Testis (tissue), 3 donors: ENCODE data around the gene E2F6. TPM values are rescaled to one million over a fixed set of nuclear protein-coding genes. Genes with fewer than 3 reads are reported as not detected.
A peak's percentile ranks its signal among the peaks of the same experiment; 100 is the strongest.

Source experiments
- DNase-seq: peaks from one replicate; pipeline ENCODE4 v3.0.0-alpha.2; 2019
- H3K27ac ChIP-seq, 2 donors: fragments of 200-600 bp; sonication (generic); one replicate each; pipeline ENCODE4 v1.5.1; 2019
- H3K27me3 ChIP-seq: fragments of 200-600 bp; sonication (generic); one replicate; pipeline ENCODE4 v1.5.1; 2019
- H3K36me3 ChIP-seq: fragments of 200-600 bp; sonication (generic); one replicate; pipeline ENCODE4 v1.5.1; 2017; ENCODE audit warnings: low read depth; ENCODE audit errors: missing control alignments
- H3K4me1 ChIP-seq: fragments of 200-600 bp; sonication (generic); one replicate; pipeline ENCODE4 v1.5.1; 2019
- H3K4me3 ChIP-seq, 2 donors: fragments of 200-600 bp; sonication (generic); one replicate each; pipeline ENCODE4 v1.5.1; 2017 to 2019
- H3K9me3 ChIP-seq: fragments of 200-600 bp; sonication (generic); one replicate; pipeline ENCODE4 v1.5.1; 2017
- CTCF ChIP-seq, 3 experiments: fragments of 450-650 bp in 2 of 3; fragments of 200-600 bp in 1 of 3; sonication (generic) in 1 of 3; IDR thresholded peaks; one replicate each; pipeline ENCODE4 v1.5.1; 2016 to 2019; ENCODE audit warnings: antibody characterized with exemption in 3 of 3, mild to moderate bottlenecking in 2 of 3, moderate library complexity in 1 of 3
- POLR2A ChIP-seq: fragments of 450-650 bp; IDR thresholded peaks from one replicate; pipeline ENCODE4 v1.6.1; 2017; ENCODE audit warnings: antibody characterized with exemption, mild to moderate bottlenecking, moderate library complexity
- WGBS, 2 donors: methylation state at CpG; one replicate each; pipeline ENCODE4 v1.1.5; 2018; 5-methylcytosine and 5-hydroxymethylcytosine counted together
- intact Hi-C: fragments of 100-400 bp; cut with DNase I; formaldehyde crosslinking; loops from one replicate; pipeline ENCODE4 v1.15.1; 2023; ENCODE audit warnings: low total_unique reads
- polyA plus RNA-seq: library from polyadenylated mRNA; stranded (reverse); fragments of 350-450 nt; fragmentation: Illumina TruSeq; extraction: RNeasy Lipid Tissue Mini Kit (QIAGEN cat#74804); gene quantifications from one replicate; pipeline ENCODE4 v1.2.3, GENCODE V29; 2014; ENCODE audit warnings: low read depth, low replicate concordance; ENCODE audit not compliant: insufficient read depth
- total RNA-seq, 2 donors: library from RNA; depleted of rRNA; stranded (reverse); fragments of >200 nt; gene quantifications; one replicate each; pipeline ENCODE4 v1.2.3, GENCODE V29; 2016

The E2F6 gene
- total and polyA plus RNA-seq, 3 donors from 2014 or later = 15.7 to 24.3 (median 20.2) TPM

- WGBS, 2 donors = 82 to 92% methylated on average over 5 of the region's 5 CpGs
- H3K4me3 ChIP-seq = no peak overlapping the region
- TF ChIP-seq CTCF (IDR thresholded peaks at IDR 0.05) (no peak), POLR2A (no peak)
- no peak overlapping the region for H3K27ac ChIP-seq
- intact Hi-C loops = no loop called here
- H3K4me1 ChIP-seq = peaks cover 7% of the 10 kb centered on the region
- no peaks in the 10 kb centered on the region for H3K9me3 ChIP-seq
- no peaks in the 10 kb centered on the region for H3K36me3 ChIP-seq
- DNase-seq = no peak
- H3K27me3 ChIP-seq = no peaks in the 10 kb centered on the region
These were observed 47.4 kb upstream of the E2F6 start for GRCh38 chr2:11513319-11513718.

GRCh38 chr2:11512431-11512830, 46.5 kb upstream of the E2F6 start:
- Histone ChIP-seq H3K9me3 (no peaks in the 10 kb centered on the region), H3K36me3 (no peaks in the 10 kb centered on the region), H3K4me3 (no peak overlapping the region), H3K4me1 (peaks cover 10% of the 10 kb centered on the region), H3K27me3 (no peaks in the 10 kb centered on the region), H3K27ac (no peak overlapping the region)
- 57 to 59% methylated on average over 5 of the region's 5 CpGs for whole genome bisulfite sequencing, 2 donors
- TF ChIP-seq CTCF (IDR thresholded peaks at IDR 0.05) (no peak), POLR2A (no peak)
- DNase-seq = no peak
- intact Hi-C loops = no loop called here

- DNase-seq = no peak
- intact Hi-C loops = no loop called here
- TF ChIP-seq POLR2A (no peak), CTCF (IDR thresholded peaks at IDR 0.05) (no peak)
These were observed 43.8 kb upstream of the E2F6 start for GRCh38 chr2:11509657-11510360.

GRCh38 chr2:11508279-11508678, 42.3 kb upstream of the E2F6 start:
- TF ChIP-seq CTCF (IDR thresholded peaks at IDR 0.05) (no peak), POLR2A (no peak)
- Histone ChIP-seq H3K36me3 (no peaks in the 10 kb centered on the region), H3K27me3 (no peaks in the 10 kb centered on the region), H3K4me3 (no peak overlapping the region), H3K4me1 (peaks cover 4% of the 10 kb centered on the region), H3K9me3 (no peaks in the 10 kb centered on the region), H3K27ac (peak overlapping the region; percentile 42 to 86)
- 31 to 38% methylated on average over 8 of the region's 8 CpGs for WGBS, 2 donors
- DNase-seq = peak; percentile 50
- intact Hi-C loops = no loop called here

More at GRCh38 chr2:11509657-11510360, 43.8 kb upstream of the E2F6 start:
- Histone ChIP-seq H3K4me1 (peaks cover 4% of the 10 kb centered on the region), H3K36me3 (no peaks in the 10 kb centered on the region), H3K27ac (no peak overlapping the region), H3K27me3 (no peaks in the 10 kb centered on the region), H3K4me3 (no peak overlapping the region), H3K9me3 (no peaks in the 10 kb centered on the region)
- WGBS, 2 donors = 76 to 80% methylated on average over 3 of the region's 3 CpGs

GRCh38 chr2:11507517-11507916, 41.6 kb upstream of the E2F6 start:
- H3K27me3 ChIP-seq = no peaks in the 10 kb centered on the region
- H3K27ac ChIP-seq = peak overlapping the region; percentile 42 to 86
- intact Hi-C loops = no loop called here
- no peak for DNase-seq
- H3K4me3 ChIP-seq = no peak overlapping the region
- no peaks in the 10 kb centered on the region for H3K36me3 ChIP-seq
- H3K9me3 ChIP-seq = no peaks in the 10 kb centered on the region
- TF ChIP-seq CTCF (IDR thresholded peaks at IDR 0.05) (no peak), POLR2A (no peak)
- peaks cover 4% of the 10 kb centered on the region for H3K4me1 ChIP-seq
- WGBS, 2 donors = 63 to 75% methylated on average over 2 of the region's 2 CpGs
